GM12864 (cell line): ENCODE data around the gene PIK3R2.
A peak's percentile ranks its signal among the peaks of the same experiment; 100 is the strongest.
"Not testable (repeated sequence)": the region's sequence is repeated elsewhere in the genome, so short reads cannot be mapped to it uniquely, and the experiment has no call there.

Source experiments
- DNase-seq: peaks from one replicate; pipeline ENCODE4 v3.0.0-alpha.2; 2011; ENCODE audit warnings: low read depth
- H3K4me3 ChIP-seq: 2 replicates; pipeline ENCODE4 v1.5.1; 2011; ENCODE audit warnings: mild to moderate bottlenecking, low read depth, low read length, control low read depth
- TF ChIP-seq, protein P1 (sequence below): IDR thresholded peaks from 2 replicates; pipeline ENCODE4 v1.5.1; 2011; ENCODE audit warnings: low read depth, mild to moderate bottlenecking, moderate library complexity, low read length, control low read depth, inconsistent platforms; ENCODE audit errors: missing control alignments

The PIK3R2 gene

GRCh38 chr19:18152817-18153555 lies at the start of gene PIK3R2:
TSS of gene PIK3R2 (plus strand) at chr19:18153163. CDS start at chr19:18155880, 2,717 bp downstream.
- DNase-seq, result peak; percentile 95
- H3K4me3 ChIP-seq, result peak within 1 kb of the TSS; percentile 84
- TF ChIP-seq, protein P1, sequence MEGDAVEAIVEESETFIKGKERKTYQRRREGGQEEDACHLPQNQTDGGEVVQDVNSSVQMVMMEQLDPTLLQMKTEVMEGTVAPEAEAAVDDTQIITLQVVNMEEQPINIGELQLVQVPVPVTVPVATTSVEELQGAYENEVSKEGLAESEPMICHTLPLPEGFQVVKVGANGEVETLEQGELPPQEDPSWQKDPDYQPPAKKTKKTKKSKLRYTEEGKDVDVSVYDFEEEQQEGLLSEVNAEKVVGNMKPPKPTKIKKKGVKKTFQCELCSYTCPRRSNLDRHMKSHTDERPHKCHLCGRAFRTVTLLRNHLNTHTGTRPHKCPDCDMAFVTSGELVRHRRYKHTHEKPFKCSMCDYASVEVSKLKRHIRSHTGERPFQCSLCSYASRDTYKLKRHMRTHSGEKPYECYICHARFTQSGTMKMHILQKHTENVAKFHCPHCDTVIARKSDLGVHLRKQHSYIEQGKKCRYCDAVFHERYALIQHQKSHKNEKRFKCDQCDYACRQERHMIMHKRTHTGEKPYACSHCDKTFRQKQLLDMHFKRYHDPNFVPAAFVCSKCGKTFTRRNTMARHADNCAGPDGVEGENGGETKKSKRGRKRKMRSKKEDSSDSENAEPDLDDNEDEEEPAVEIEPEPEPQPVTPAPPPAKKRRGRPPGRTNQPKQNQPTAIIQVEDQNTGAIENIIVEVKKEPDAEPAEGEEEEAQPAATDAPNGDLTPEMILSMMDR, result no peak

GRCh38 chr19:18104793-18105131 lies 48.2 kb upstream of the PIK3R2 start:
- DNase-seq, result no peak
- H3K4me3 ChIP-seq, result peak overlapping the region; percentile 45
- TF ChIP-seq, protein P1, result no peak

DNA sequence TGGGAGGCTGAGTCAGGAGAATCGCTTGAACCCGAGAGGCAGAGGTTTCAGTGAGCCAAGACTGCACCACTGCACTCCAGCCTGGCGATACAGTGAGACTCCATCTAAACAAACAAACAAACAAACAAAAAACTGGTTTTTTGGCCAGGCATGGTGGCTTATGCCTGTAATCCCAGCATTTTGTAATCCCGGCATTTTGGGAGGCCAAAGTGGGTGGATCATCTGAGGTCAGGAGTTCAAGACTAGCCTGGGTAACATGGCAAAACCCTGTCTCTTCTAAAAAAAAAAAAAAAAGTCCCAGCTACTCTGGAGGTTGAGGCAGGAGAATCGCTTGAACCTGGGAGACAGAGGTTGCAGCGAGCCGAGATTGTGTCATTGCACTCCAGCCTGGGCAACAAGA lies 47.7 kb upstream of the PIK3R2 start:
- H3K4me3 ChIP-seq, DNase-seq: not testable (repeated sequence)

- H3K4me3 ChIP-seq, result no peak overlapping the region
- TF ChIP-seq, protein P1, result no peak
- DNase-seq, result no peak
Observed at GRCh38 chr19:18107235-18107634, 45.7 kb upstream of the PIK3R2 start.

GRCh38 chr19:18108897-18109296 lies 44.1 kb upstream of the PIK3R2 start:
- TF ChIP-seq, protein P1, result no peak
- no peak for DNase-seq
- no peak overlapping the region for H3K4me3 ChIP-seq

GRCh38 chr19:18109341-18109732 lies 43.6 kb upstream of the PIK3R2 start:
- H3K4me3 ChIP-seq, result peak overlapping the region; percentile 84
- DNase-seq, result no peak
- TF ChIP-seq, protein P1, result no peak

DNA sequence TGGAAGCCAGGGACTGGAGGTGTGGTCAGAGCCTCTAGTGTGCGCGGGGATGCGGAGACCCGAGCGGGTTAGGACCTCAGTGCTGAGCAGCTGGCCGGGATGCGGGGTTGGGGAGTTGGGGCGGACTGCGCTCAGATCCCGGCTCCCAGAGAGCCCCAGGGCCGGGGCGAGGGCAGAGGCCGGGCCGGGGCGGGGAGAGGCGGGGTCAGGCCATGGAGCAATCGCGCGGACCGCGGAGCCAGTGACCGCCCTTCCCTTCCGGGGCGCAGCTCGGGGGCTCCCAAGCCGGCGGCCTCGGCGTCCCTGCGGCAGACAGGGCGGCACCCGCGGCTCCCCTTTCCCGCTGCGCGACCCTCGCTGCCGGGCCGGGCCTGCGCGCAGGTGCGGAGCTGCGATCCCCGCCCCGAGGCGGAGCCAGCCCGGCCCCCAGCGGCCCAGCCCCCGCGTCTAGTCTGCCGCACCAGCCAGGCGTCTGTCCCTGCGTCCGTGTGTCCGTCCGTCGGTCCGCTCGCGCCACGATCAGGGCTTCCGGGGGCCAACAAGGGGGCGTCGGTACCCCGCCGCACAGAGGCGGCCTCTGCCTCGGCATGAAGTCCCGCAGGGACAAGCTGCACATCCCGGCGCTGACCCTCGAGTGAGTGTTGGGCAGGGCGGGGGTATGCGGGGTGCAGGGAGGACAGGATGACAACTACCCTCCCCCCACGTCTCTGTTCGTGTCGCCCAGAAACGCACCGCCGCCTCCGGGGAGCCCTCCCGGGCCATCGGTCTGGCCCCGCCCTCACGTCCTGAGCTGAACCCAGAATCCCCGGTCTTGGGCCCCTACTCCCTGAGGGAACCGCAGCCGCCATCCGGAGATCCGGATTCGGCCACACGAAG lies 43.0 kb upstream of the PIK3R2 start:
- TF ChIP-seq, protein P1, result no peak
- DNase-seq, result no peak
- peak overlapping the region; percentile 84 for H3K4me3 ChIP-seq
